ENCODE measurements around the gene MCRIP2. TPM values are rescaled to one million over a fixed set of nuclear protein-coding genes. Genes with fewer than 3 reads are reported as not detected.

Gene MCRIP2
- total and polyA plus RNA-seq, 4 donors = 16.3 to 97.3 (median 61.4) TPM

DNA sequence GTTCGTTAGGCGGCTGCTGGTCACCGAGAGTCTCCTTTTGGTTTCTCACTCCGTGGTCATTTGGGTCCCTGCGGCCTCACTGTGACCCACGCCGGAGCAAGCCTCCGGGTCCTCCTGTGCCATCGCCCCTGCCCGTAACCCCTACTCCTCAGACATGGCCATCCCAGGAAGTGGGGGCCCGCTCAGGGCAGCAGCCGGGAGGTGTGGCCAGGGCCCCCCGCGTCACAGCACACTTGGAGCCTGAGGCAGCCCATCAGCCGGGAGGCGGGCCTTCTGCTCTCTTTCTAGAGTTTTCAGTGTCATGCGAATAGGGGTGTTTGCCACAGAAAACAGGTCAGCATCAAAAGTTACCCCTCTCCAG, 18.7 kb upstream of the MCRIP2 start:
- no peaks in the 10 kb centered on the region for H3K9me3 ChIP-seq (ENCODE audit: control insufficient read depth in 4 of 4, low read length in 3 of 4)
- no peak for DNase-seq (ENCODE audit: low spot score)
- WGBS = 91% methylated on average over 17 of the region's 17 CpGs
- no peak overlapping the region for H3K9ac ChIP-seq (ENCODE audit: low read depth in 1 of 2, low read length in 2 of 2)
- no peak overlapping the region for H3K4me3 ChIP-seq (ENCODE audit: low read depth in 1 of 3, low read length in 3 of 3)
- TF ChIP-seq HNF4G (IDR thresholded peaks at IDR 0.05) (no peak), YY1 (IDR thresholded peaks at IDR 0.05) (no peak), EGR1 (IDR thresholded peaks at IDR 0.05; ENCODE audit: low read depth in 2 of 2) (no peak), TAF1 (conservative IDR thresholded peaks at IDR 0.05) (no peak), RAD21 (IDR thresholded peaks at IDR 0.05) (no peak), FOXA1 (IDR thresholded peaks at IDR 0.05) (no peak), GABPA (IDR thresholded peaks at IDR 0.05 in 1 of 2, conservative IDR thresholded peaks at IDR 0.05 in 1 of 2) (no peak), FOXA2 (IDR thresholded peaks at IDR 0.05) (no peak), HNF4A (conservative IDR thresholded peaks at IDR 0.05) (no peak), JUND (IDR thresholded peaks at IDR 0.05) (no peak), CTCF (IDR thresholded peaks at IDR 0.05; ENCODE audit: low read depth, low read length, missing input control) (no peak), RXRA (IDR thresholded peaks at IDR 0.05) (no peak), NR2F2 (IDR thresholded peaks at IDR 0.05) (no peak), SP1 (IDR thresholded peaks at IDR 0.05) (no peak)
- TF ChIP-seq, protein P1, sequence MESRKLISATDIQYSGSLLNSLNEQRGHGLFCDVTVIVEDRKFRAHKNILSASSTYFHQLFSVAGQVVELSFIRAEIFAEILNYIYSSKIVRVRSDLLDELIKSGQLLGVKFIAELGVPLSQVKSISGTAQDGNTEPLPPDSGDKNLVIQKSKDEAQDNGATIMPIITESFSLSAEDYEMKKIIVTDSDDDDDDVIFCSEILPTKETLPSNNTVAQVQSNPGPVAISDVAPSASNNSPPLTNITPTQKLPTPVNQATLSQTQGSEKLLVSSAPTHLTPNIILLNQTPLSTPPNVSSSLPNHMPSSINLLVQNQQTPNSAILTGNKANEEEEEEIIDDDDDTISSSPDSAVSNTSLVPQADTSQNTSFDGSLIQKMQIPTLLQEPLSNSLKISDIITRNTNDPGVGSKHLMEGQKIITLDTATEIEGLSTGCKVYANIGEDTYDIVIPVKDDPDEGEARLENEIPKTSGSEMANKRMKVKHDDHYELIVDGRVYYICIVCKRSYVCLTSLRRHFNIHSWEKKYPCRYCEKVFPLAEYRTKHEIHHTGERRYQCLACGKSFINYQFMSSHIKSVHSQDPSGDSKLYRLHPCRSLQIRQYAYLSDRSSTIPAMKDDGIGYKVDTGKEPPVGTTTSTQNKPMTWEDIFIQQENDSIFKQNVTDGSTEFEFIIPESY (IDR thresholded peaks at IDR 0.05) = no peak
- TF ChIP-seq, protein P2, sequence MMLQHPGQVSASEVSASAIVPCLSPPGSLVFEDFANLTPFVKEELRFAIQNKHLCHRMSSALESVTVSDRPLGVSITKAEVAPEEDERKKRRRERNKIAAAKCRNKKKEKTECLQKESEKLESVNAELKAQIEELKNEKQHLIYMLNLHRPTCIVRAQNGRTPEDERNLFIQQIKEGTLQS (IDR thresholded peaks at IDR 0.05) = no peak
- TF ChIP-seq, protein P3, sequence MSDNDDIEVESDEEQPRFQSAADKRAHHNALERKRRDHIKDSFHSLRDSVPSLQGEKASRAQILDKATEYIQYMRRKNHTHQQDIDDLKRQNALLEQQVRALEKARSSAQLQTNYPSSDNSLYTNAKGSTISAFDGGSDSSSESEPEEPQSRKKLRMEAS (IDR thresholded peaks at IDR 0.05) = no peak
- TF ChIP-seq, protein P4, sequence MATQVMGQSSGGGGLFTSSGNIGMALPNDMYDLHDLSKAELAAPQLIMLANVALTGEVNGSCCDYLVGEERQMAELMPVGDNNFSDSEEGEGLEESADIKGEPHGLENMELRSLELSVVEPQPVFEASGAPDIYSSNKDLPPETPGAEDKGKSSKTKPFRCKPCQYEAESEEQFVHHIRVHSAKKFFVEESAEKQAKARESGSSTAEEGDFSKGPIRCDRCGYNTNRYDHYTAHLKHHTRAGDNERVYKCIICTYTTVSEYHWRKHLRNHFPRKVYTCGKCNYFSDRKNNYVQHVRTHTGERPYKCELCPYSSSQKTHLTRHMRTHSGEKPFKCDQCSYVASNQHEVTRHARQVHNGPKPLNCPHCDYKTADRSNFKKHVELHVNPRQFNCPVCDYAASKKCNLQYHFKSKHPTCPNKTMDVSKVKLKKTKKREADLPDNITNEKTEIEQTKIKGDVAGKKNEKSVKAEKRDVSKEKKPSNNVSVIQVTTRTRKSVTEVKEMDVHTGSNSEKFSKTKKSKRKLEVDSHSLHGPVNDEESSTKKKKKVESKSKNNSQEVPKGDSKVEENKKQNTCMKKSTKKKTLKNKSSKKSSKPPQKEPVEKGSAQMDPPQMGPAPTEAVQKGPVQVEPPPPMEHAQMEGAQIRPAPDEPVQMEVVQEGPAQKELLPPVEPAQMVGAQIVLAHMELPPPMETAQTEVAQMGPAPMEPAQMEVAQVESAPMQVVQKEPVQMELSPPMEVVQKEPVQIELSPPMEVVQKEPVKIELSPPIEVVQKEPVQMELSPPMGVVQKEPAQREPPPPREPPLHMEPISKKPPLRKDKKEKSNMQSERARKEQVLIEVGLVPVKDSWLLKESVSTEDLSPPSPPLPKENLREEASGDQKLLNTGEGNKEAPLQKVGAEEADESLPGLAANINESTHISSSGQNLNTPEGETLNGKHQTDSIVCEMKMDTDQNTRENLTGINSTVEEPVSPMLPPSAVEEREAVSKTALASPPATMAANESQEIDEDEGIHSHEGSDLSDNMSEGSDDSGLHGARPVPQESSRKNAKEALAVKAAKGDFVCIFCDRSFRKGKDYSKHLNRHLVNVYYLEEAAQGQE (IDR thresholded peaks at IDR 0.05) = no peak
- H3K36me3 ChIP-seq (ENCODE audit: control insufficient read depth in 4 of 4, insufficient read depth in 3 of 4, low read depth in 1 of 4, low read length in 3 of 4) = peaks cover 0 to 12% (median 5%) of the 10 kb centered on the region in 4 donors
- H3K4me1 ChIP-seq (ENCODE audit: control insufficient read depth in 4 of 4, insufficient read depth in 4 of 4, low read length in 3 of 4) = peaks cover 0 to 16% (median 9%) of the 10 kb centered on the region in 4 donors
- no peak overlapping the region for H3K27ac ChIP-seq (ENCODE audit: low read depth in 1 of 2, low read length in 2 of 2)
- H3K27me3 ChIP-seq (ENCODE audit: control insufficient read depth in 4 of 4, insufficient read depth in 4 of 4, low read length in 3 of 4) = no peaks in the 10 kb centered on the region
